H1 (cell line): ENCODE data around the gene HAVCR1. TPM values are rescaled to one million over a fixed set of nuclear protein-coding genes. Genes with fewer than 3 reads are reported as not detected.

Experiments used
- ATF2 ChIP-seq: IDR thresholded peaks from 2 replicates; pipeline ENCODE4 v1.6.1; 2012; ENCODE audit warnings: low read length, inconsistent platforms
- BACH1 ChIP-seq: IDR thresholded peaks from 2 replicates; pipeline ENCODE4 v1.6.1; 2012; ENCODE audit warnings: low read length, improper control_type of control experiment
- CHD1 ChIP-seq: IDR thresholded peaks from 2 replicates; pipeline ENCODE4 v1.6.1; 2012; ENCODE audit warnings: low read depth, low read length, improper control_type of control experiment
- FOSL1 ChIP-seq: IDR thresholded peaks from 2 replicates; pipeline ENCODE4 v1.6.1; 2011; ENCODE audit warnings: mild to moderate bottlenecking, low read depth, low read length, moderate library complexity; ENCODE audit not compliant: insufficient read depth
- KDM5A ChIP-seq: fragments of 200-600 bp; IDR thresholded peaks from 2 replicates; pipeline ENCODE4 v1.7.1; 2012; ENCODE audit warnings: mild to moderate bottlenecking, low read length, inconsistent platforms, mixed read lengths
- POLR2AphosphoS5 ChIP-seq: IDR thresholded peaks from 2 replicates; pipeline ENCODE4 v1.6.1; 2011; ENCODE audit warnings: low read depth, low read length
- TEAD4 ChIP-seq: IDR thresholded peaks from 2 replicates; pipeline ENCODE4 v1.6.1; 2012; ENCODE audit warnings: low read depth, low read length, inconsistent platforms, mixed read lengths
- USF2 ChIP-seq: IDR thresholded peaks from 2 replicates; pipeline ENCODE4 v1.6.1; 2011; ENCODE audit warnings: low read length, improper control_type of control experiment
- polyA plus RNA-seq, 7 experiments: library from polyadenylated mRNA; depleted of rRNA in 3 of 7; stranded (reverse) in 5 of 7; unstranded in 2 of 7; fragments of >200 nt in 5 of 7; fragments of 200-250 nt in 2 of 7; gene quantifications; 1 replicate in 5 of 7; 2 replicates in 1 of 7; 4 replicates in 1 of 7; pipeline versions ENCODE4 v1.2.1 to v1.2.3, GENCODE V29; 2011 to 2013; ENCODE audit warnings: missing spikeins in 2 of 7, mixed read lengths in 2 of 7
- total RNA-seq: library from RNA; stranded (reverse); fragmentation: NEBNext Ultra II Directional; extraction: Animal tissue kit (Norgen Biotek cat#: 25700); gene quantifications from 2 replicates; pipeline ENCODE4 v1.2.1, GENCODE V29; 2021
- TF ChIP-seq, protein P1 (sequence below): fragments of 300-600 bp; sonication (generic); IDR thresholded peaks from 2 replicates; pipeline ENCODE4 v1.7.1; 2012; ENCODE audit warnings: low read length, moderate library complexity, mild to moderate bottlenecking, inconsistent platforms; ENCODE audit not compliant: insufficient replicate concordance

Gene HAVCR1
- total and polyA plus RNA-seq, 2 of the 8 experiments (the other 6 are each of a cell fraction or from before 2014, with no cell fraction given): not detected

GRCh38 chr5:157059891-157060290, 975 bp upstream of the HAVCR1 start (continued):
- TF ChIP-seq, protein P1, sequence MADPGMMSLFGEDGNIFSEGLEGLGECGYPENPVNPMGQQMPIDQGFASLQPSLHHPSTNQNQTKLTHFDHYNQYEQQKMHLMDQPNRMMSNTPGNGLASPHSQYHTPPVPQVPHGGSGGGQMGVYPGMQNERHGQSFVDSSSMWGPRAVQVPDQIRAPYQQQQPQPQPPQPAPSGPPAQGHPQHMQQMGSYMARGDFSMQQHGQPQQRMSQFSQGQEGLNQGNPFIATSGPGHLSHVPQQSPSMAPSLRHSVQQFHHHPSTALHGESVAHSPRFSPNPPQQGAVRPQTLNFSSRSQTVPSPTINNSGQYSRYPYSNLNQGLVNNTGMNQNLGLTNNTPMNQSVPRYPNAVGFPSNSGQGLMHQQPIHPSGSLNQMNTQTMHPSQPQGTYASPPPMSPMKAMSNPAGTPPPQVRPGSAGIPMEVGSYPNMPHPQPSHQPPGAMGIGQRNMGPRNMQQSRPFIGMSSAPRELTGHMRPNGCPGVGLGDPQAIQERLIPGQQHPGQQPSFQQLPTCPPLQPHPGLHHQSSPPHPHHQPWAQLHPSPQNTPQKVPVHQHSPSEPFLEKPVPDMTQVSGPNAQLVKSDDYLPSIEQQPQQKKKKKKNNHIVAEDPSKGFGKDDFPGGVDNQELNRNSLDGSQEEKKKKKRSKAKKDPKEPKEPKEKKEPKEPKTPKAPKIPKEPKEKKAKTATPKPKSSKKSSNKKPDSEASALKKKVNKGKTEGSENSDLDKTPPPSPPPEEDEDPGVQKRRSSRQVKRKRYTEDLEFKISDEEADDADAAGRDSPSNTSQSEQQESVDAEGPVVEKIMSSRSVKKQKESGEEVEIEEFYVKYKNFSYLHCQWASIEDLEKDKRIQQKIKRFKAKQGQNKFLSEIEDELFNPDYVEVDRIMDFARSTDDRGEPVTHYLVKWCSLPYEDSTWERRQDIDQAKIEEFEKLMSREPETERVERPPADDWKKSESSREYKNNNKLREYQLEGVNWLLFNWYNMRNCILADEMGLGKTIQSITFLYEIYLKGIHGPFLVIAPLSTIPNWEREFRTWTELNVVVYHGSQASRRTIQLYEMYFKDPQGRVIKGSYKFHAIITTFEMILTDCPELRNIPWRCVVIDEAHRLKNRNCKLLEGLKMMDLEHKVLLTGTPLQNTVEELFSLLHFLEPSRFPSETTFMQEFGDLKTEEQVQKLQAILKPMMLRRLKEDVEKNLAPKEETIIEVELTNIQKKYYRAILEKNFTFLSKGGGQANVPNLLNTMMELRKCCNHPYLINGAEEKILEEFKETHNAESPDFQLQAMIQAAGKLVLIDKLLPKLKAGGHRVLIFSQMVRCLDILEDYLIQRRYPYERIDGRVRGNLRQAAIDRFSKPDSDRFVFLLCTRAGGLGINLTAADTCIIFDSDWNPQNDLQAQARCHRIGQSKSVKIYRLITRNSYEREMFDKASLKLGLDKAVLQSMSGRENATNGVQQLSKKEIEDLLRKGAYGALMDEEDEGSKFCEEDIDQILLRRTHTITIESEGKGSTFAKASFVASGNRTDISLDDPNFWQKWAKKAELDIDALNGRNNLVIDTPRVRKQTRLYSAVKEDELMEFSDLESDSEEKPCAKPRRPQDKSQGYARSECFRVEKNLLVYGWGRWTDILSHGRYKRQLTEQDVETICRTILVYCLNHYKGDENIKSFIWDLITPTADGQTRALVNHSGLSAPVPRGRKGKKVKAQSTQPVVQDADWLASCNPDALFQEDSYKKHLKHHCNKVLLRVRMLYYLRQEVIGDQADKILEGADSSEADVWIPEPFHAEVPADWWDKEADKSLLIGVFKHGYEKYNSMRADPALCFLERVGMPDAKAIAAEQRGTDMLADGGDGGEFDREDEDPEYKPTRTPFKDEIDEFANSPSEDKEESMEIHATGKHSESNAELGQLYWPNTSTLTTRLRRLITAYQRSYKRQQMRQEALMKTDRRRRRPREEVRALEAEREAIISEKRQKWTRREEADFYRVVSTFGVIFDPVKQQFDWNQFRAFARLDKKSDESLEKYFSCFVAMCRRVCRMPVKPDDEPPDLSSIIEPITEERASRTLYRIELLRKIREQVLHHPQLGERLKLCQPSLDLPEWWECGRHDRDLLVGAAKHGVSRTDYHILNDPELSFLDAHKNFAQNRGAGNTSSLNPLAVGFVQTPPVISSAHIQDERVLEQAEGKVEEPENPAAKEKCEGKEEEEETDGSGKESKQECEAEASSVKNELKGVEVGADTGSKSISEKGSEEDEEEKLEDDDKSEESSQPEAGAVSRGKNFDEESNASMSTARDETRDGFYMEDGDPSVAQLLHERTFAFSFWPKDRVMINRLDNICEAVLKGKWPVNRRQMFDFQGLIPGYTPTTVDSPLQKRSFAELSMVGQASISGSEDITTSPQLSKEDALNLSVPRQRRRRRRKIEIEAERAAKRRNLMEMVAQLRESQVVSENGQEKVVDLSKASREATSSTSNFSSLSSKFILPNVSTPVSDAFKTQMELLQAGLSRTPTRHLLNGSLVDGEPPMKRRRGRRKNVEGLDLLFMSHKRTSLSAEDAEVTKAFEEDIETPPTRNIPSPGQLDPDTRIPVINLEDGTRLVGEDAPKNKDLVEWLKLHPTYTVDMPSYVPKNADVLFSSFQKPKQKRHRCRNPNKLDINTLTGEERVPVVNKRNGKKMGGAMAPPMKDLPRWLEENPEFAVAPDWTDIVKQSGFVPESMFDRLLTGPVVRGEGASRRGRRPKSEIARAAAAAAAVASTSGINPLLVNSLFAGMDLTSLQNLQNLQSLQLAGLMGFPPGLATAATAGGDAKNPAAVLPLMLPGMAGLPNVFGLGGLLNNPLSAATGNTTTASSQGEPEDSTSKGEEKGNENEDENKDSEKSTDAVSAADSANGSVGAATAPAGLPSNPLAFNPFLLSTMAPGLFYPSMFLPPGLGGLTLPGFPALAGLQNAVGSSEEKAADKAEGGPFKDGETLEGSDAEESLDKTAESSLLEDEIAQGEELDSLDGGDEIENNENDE: no peak
- TF ChIP-seq POLR2AphosphoS5: no peak
- no peak for TF ChIP-seq TEAD4
- TF ChIP-seq USF2: no peak
- TF ChIP-seq ATF2: no peak
- no peak for TF ChIP-seq KDM5A
- no peak for TF ChIP-seq FOSL1
- TF ChIP-seq BACH1: no peak
- no peak for TF ChIP-seq CHD1
